ENCODE results near the gene PLA2G15.

The PLA2G15 gene

DNA sequence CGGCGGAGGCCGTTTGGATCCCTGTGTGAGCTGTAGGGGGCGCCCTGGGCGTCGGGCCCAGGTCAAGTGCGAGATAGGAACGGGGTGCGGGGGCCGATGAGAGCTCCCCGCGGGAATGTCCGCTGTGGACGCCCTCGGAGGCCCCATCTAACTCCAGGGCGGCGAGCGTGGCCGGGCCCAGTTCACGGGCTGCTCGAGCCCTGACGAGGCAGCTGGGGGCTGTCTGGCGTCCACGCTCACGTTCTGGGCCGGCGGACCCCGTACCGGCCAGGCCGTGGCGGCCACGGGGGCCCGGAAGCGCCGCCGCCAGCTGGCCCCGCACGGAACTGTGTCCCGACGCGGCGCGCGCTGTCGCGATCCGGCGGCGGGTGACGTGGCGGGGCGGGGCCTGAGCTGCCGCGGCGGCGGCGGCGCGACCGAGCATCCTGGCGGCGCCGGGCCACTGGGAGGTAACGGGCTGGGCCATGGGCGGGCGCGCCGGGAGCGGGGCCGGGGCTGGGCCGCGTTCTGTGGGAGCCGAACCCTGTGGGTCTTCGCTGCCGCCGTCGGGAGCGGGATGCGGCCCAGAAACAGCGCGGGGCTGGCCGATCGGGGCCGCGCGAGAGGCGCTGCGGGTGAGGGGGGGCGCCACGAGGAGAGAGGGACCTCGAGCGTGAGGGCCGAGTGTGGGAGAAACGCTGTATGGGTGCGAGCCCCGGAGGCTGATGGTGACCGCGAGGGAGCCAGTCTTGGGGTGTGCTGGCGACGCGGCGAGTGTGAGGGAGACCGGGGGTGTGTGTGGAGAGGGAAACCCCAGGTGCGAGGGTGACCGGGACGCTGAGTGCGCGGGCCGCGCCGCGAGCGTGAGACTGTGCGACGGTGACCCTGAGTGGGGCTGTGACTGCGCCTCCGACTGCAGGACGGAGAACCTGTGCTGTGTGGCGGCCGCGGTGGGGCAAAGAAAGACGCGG lies 19.2 kb downstream of the PLA2G15 start, which contains the start of gene SLC7A6:
TSS of gene SLC7A6 (plus strand) at position 399 of the 950 bp plus-strand sequence. CDS start 10,201 bp downstream, outside the sequence.
- Histone ChIP-seq H3K4me2 (ENCODE audit: low read length) (peak within 1 kb of the TSS; percentile 64), H3K4me1 (peaks cover 9% of the 10 kb centered on the region), H2AFZ (peak within 1 kb of the TSS; percentile 97), H3K9me3 (ENCODE audit: control insufficient read depth, low read length) (no peaks in the 10 kb centered on the region), H3K27me3 (ENCODE audit: control insufficient read depth, insufficient read depth, low read length) (no peaks in the 10 kb centered on the region), H3K4me3 (ENCODE audit: low read depth, low read length) (peak within 1 kb of the TSS; percentile 58), H3K9ac (peak within 1 kb of the TSS; percentile 50), H3K27ac (peak within 1 kb of the TSS; percentile 66), H3K36me3 (ENCODE audit: control insufficient read depth, insufficient read depth, low read length) (no peaks in the 10 kb centered on the region), H3K79me2 (peaks cover 3% of the 10 kb centered on the region)
- TF ChIP-seq, protein P1, sequence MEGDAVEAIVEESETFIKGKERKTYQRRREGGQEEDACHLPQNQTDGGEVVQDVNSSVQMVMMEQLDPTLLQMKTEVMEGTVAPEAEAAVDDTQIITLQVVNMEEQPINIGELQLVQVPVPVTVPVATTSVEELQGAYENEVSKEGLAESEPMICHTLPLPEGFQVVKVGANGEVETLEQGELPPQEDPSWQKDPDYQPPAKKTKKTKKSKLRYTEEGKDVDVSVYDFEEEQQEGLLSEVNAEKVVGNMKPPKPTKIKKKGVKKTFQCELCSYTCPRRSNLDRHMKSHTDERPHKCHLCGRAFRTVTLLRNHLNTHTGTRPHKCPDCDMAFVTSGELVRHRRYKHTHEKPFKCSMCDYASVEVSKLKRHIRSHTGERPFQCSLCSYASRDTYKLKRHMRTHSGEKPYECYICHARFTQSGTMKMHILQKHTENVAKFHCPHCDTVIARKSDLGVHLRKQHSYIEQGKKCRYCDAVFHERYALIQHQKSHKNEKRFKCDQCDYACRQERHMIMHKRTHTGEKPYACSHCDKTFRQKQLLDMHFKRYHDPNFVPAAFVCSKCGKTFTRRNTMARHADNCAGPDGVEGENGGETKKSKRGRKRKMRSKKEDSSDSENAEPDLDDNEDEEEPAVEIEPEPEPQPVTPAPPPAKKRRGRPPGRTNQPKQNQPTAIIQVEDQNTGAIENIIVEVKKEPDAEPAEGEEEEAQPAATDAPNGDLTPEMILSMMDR (IDR thresholded peaks at IDR 0.05), result peak; percentile 72

DNA sequence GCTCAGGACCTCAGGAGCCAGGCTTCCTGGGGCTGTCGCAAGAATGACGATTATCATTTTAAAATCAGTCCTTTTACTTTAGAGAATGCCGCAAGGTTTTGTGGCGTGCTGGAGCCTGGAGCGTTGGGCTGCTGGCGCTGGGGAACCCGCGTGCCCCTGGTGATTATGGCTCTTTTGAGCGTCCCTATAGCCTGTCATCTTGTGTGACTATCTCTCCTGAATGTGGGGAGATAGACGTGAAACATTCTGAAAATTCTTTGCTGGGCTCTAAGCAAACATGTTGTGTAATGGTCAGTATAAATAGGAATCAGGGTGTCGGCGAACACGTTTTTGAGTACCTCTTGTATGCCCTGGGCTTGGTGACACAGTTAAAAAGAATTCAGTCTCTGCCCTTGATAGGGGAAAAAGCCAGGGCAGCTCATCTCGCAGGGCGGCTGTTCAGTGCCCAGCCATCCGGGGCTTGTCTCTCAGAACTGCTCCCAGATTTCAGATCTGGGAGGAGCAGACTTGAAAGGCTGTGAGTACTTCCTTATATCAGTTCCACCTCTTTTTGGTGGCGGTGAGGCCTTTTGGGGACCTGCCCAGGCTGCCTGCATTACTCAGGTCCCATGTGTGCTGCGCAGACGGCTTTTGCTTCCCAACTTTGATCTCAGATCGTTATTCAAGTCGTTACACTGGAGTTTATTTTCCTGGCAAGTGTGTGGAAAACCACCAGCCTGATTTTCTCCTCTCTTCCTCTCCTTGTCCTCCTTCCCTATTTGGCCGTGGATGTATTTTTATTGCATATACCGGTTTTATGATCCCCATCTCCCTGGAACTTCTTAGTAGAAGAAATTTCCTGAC lies 20.1 kb downstream of the PLA2G15 start:
- Histone ChIP-seq H3K4me1 (peaks cover 9% of the 10 kb centered on the region), H3K36me3 (ENCODE audit: control insufficient read depth, insufficient read depth, low read length) (no peaks in the 10 kb centered on the region), H3K79me2 (peaks cover 3% of the 10 kb centered on the region), H2AFZ (peak overlapping the region; percentile 97), H3K27ac (peak overlapping the region; percentile 66), H3K9me3 (ENCODE audit: control insufficient read depth, low read length) (no peaks in the 10 kb centered on the region), H3K4me3 (ENCODE audit: low read depth, low read length) (peak overlapping the region; percentile 58), H3K27me3 (ENCODE audit: control insufficient read depth, insufficient read depth, low read length) (no peaks in the 10 kb centered on the region), H3K9ac (no peak overlapping the region), H3K4me2 (ENCODE audit: low read length) (peak overlapping the region; percentile 64)
- TF ChIP-seq, protein P1 (IDR thresholded peaks at IDR 0.05), result no peak

DNA sequence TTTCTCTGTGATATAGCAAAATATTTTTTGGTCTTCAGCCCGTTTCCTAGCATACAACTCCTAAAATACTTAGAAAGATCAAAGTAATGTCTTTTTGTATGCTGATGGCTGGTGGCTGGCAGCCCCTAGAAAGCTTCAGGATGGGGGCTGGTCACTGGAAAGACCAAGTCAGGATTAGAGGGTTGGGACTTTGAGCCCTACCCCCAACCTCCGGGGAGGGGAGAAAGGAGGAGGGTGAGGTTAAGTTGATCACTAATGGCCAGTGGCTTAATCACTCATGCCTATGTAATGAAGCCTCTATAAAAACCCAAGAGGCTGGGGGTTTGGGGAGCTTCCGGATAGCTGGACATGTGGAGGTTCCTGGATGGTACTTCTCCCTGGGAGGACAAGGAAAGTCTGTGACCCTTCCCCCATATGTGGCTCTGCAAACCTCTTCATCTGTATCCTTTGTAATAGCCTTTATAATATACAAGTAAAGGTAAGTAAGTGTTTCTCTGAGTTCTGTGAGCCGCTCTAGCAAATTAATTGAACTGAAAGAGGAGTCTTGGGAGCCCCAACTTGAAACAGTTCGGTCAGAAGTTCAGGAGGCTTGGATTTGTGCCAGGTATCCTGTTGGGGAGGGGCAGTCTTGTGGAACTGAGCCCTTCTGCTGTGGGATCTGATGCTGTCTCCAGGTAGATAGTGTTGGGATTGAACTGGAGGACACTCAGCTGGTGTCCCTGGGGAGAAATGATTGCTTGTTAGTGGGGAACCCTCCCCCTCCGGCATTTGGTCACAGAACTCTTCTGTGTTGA lies 22.6 kb downstream of the PLA2G15 start:
- Histone ChIP-seq H3K4me1 (peaks cover 12% of the 10 kb centered on the region), H3K9ac (no peak overlapping the region)

DNA sequence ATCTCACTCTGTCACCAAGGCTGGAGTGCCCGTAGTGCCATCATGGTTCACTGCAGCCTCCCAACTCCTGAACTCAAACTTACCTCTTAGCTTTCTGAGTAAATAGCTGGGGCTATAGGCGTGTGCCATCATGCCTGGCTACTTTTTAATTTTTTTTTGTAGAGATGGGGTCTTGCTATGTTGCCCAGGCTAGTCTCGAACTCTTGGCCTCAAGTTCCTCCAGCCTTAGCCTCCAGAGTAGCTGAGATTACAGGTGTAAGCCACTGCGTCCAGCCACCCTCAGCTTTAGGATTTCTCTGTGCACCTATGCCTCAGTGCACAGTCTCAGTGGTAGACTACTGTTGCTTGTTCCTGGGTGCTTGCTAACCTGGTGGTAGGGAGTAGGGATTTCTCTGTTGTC lies 24.6 kb downstream of the PLA2G15 start:
- H3K4me2 ChIP-seq (ENCODE audit: low read length), result no peak overlapping the region
- H3K9me3 ChIP-seq (ENCODE audit: control insufficient read depth, low read length), result no peaks in the 10 kb centered on the region
- TF ChIP-seq, protein P1 (IDR thresholded peaks at IDR 0.05), result no peak
- peaks cover 8% of the 10 kb centered on the region for H3K4me1 ChIP-seq
- no peaks in the 10 kb centered on the region for H3K36me3 ChIP-seq (ENCODE audit: control insufficient read depth, insufficient read depth, low read length)
- no peak overlapping the region for H2AFZ ChIP-seq
- no peak overlapping the region for H3K9ac ChIP-seq
- H3K79me2 ChIP-seq, result no peaks in the 10 kb centered on the region
- H3K4me3 ChIP-seq (ENCODE audit: low read depth, low read length), result no peak overlapping the region
- no peaks in the 10 kb centered on the region for H3K27me3 ChIP-seq (ENCODE audit: control insufficient read depth, insufficient read depth, low read length)
- no peak overlapping the region for H3K27ac ChIP-seq

More for the DNA sequence above, 22.6 kb downstream of the PLA2G15 start:
- Histone ChIP-seq H3K27ac (no peak overlapping the region), H3K79me2 (no peaks in the 10 kb centered on the region), H3K36me3 (ENCODE audit: control insufficient read depth, insufficient read depth, low read length) (no peaks in the 10 kb centered on the region), H3K4me3 (ENCODE audit: low read depth, low read length) (no peak overlapping the region), H3K4me2 (ENCODE audit: low read length) (no peak overlapping the region), H2AFZ (no peak overlapping the region), H3K27me3 (ENCODE audit: control insufficient read depth, insufficient read depth, low read length) (no peaks in the 10 kb centered on the region), H3K9me3 (ENCODE audit: control insufficient read depth, low read length) (no peaks in the 10 kb centered on the region)
- TF ChIP-seq, protein P1 (IDR thresholded peaks at IDR 0.05), result no peak

All from parathyroid adenoma (tissue), 2 donors.